WERI-Rb-1 (cell line): Measurements from ENCODE around the gene SHB.

Source experiments
- DNase-seq: peaks from one replicate; pipeline ENCODE4 v3.0.0-alpha.2; 2020
- H3K27ac ChIP-seq: fragments of 250-450 bp; sonication (Bioruptor Pico); 2 replicates; pipeline ENCODE4 v1.5.1; 2020; ENCODE audit warnings: mild to moderate bottlenecking, moderate library complexity
- H3K27me3 ChIP-seq: fragments of 250-450 bp; sonication (Bioruptor Pico); 2 replicates; pipeline ENCODE4 v1.5.1; 2021; ENCODE audit warnings: mild to moderate bottlenecking, low read depth, moderate library complexity; ENCODE audit not compliant: insufficient read depth, severe bottlenecking
- H3K36me3 ChIP-seq: fragments of 250-450 bp; sonication (Bioruptor Pico); 2 replicates; pipeline ENCODE4 v1.5.1; 2020; ENCODE audit warnings: mild to moderate bottlenecking, moderate library complexity
- H3K4me3 ChIP-seq: 2 replicates; pipeline ENCODE4 v1.5.1; 2011; ENCODE audit warnings: low read depth, mild to moderate bottlenecking, control low read depth, low read length
- H3K9me3 ChIP-seq: fragments of 250-450 bp; sonication (Bioruptor Pico); 2 replicates; pipeline ENCODE4 v1.5.1; 2021; ENCODE audit warnings: mild to moderate bottlenecking, moderate library complexity; ENCODE audit not compliant: severe bottlenecking
- TF ChIP-seq, protein P1 (sequence below): IDR thresholded peaks from 2 replicates; pipeline ENCODE4 v1.5.1; 2011; ENCODE audit warnings: low read depth, mild to moderate bottlenecking, control low read depth, inconsistent platforms, low read length

The SHB gene

DNA sequence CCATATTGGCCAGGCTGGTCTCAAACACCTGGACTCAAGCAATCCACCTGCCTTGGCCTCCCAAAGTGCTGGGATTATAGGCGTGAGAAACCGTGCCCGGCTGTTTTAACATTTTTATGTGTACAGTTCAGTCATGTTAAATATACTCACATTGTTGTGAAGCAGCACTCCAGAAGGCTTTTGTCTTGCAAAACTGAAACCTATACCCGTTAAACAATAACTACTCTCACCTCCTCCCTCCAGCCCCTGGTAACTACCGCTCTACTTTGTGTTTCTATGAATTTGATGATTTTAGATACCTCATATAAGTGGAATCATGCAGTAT, 23.1 kb upstream of the SHB start:
- no peak for DNase-seq
- Histone ChIP-seq H3K9me3 (peaks cover 4% of the 10 kb centered on the region), H3K27me3 (no peaks in the 10 kb centered on the region), H3K36me3 (no peaks in the 10 kb centered on the region), H3K27ac (no peak overlapping the region; the same call in 1 of the 2 replicates), H3K4me3 (no peak overlapping the region)
- TF ChIP-seq, protein P1, sequence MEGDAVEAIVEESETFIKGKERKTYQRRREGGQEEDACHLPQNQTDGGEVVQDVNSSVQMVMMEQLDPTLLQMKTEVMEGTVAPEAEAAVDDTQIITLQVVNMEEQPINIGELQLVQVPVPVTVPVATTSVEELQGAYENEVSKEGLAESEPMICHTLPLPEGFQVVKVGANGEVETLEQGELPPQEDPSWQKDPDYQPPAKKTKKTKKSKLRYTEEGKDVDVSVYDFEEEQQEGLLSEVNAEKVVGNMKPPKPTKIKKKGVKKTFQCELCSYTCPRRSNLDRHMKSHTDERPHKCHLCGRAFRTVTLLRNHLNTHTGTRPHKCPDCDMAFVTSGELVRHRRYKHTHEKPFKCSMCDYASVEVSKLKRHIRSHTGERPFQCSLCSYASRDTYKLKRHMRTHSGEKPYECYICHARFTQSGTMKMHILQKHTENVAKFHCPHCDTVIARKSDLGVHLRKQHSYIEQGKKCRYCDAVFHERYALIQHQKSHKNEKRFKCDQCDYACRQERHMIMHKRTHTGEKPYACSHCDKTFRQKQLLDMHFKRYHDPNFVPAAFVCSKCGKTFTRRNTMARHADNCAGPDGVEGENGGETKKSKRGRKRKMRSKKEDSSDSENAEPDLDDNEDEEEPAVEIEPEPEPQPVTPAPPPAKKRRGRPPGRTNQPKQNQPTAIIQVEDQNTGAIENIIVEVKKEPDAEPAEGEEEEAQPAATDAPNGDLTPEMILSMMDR, result no peak

DNA sequence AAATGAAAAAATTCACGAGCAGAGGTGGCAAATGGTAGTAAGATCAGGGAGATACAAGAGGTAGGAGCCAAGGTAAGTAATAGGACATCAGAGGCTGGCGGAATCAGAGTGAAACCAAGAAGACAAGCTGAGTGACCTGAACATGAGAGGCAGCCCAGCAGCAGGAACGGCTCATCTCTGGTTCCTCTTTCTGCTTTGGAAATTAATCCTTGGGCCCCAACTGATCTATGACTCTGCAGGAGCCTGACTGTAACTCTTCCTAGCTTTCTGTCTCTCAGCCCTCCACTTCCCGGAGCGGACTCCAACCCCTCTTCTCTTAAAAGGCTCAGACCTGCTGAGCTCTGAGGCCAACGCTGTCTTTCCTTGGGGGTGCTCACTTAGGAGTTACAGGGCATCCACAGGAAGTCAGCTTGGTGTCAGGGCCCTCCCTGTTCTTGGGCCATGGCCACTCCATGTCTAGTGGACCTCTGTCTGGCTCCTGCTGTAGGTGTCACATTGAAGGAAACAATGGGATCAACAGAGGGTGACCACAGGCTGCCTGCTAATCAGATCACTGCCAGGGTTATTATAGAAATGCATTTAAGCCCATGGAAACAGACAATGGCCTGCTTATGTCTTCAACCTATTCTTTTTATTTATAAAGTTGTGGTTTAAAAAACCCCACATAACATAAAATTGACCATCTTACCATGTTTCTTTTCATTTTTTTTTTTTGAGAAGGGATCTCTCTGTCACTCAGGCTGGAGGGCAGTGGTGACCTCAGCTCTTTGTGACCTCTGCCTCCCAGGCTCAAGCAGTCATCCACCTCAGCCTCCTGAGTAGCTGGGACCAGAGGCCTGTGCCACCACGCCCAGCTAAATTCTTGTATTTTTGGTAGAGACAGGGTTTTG, 22.5 kb upstream of the SHB start:
- Histone ChIP-seq H3K36me3 (no peaks in the 10 kb centered on the region), H3K27me3 (no peaks in the 10 kb centered on the region), H3K4me3 (no peak overlapping the region), H3K9me3 (peaks cover 4% of the 10 kb centered on the region), H3K27ac (peak overlapping the region; percentile 59)
- peak; percentile 52 for DNase-seq
- TF ChIP-seq, protein P1, result no peak

DNA sequence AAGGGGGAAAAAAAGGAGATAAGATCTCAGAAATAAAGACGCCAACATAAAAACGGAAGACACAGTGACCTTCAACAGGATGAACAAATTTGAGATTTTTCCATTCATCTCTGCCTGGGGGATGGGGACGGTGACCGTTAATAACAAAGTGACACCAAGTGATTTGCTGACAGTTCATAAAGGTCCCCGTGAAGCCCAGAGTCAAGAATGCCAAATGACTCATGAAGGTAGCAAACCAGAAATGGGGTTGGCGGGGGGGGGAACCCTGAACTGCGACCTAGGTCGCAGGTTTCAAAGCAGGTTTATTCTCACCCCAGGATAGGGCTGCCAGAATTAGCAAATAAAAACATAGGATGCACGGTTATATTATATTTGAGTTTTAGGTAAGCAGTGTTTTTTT, 21.1 kb upstream of the SHB start:
- Histone ChIP-seq H3K27ac (no peak overlapping the region), H3K4me3 (no peak overlapping the region), H3K27me3 (no peaks in the 10 kb centered on the region), H3K9me3 (peaks cover 4% of the 10 kb centered on the region), H3K36me3 (no peaks in the 10 kb centered on the region)
- DNase-seq, result no peak
- TF ChIP-seq, protein P1, result no peak

DNA sequence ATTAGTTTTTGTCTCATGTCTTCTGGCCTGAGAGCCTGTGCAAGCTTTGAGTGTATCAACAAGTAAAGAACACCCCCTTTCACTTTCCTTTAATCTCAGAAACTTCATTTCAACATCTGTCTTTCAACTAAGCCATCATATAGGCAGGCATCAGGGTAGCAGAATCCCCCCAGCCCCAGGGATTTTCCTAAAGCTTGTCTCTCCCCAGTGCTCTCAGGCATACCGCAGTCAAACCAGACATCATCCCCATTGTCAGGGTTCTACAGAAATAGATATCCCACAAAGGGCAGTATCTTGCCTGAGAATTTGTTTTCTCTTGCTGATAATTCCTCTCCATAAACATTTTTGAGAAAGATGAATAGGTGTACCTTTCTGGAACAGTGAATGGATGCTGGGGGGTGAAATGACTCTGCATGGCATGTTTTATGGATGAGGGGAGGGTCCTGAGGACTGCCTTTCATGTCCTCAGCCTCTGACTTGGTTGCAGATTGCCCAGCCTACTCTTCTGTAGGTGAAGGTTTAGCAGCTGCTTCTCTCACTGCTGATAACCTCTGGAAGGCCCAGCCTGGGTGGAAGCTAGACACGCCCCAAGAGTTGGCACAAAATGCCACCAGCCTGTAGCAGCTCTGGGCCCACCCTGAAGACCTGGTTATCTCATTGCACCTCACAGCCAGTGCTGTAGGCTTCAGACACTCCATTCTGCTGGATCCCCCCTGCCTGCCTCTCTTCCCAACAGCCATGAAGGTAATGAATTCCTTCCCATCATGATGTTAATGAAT, 20.5 kb upstream of the SHB start:
- no peak for DNase-seq
- Histone ChIP-seq H3K4me3 (no peak overlapping the region), H3K27ac (no peak overlapping the region), H3K27me3 (no peaks in the 10 kb centered on the region), H3K36me3 (no peaks in the 10 kb centered on the region), H3K9me3 (peaks cover 4% of the 10 kb centered on the region)
- TF ChIP-seq, protein P1, result no peak

DNA sequence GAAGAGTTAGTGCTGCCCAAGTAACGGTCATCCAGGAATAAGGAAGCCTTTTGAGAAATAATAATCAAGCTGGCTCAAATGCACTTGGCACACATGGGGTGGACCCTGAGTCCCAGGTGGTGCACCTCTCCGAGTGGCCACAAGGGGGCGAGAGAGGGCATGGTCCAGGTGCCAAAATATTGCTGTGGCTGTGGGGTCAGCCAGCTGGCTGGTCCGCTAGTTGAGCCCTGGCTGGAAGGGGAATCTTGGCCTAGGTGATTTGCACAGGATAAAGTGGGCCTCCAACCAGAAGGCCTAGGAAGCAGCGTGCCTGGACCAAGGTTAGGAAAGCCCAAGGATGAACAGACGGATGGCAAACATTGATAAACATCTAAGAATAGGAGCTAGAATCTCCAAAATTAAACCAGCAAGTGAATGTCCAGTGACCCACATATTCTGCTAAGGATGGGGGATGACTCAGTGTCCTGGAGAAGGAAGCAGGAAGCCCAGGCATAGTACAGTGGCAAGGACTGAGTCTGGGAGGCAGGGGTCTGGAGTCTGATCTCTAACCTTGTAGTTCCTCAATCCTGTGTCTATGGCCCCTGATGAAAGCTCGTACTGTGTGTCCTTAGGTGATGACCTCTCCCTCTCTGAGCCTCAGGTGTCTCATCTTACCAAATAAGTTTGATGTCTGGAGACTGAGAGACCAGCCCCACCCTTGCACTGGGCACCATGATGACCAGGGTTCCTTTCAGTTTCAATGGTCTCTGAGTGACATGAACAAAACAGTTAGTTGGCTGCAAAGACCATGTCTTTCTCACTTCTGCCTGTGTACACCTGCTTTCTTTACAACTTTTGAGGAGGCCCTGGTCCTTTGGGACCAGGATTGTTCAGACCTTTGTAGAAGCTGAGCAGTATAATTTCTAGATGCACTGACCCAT, 19.2 kb upstream of the SHB start:
- no peaks in the 10 kb centered on the region for H3K27me3 ChIP-seq
- H3K4me3 ChIP-seq, result no peak overlapping the region
- TF ChIP-seq, protein P1, result peak; percentile 96
- H3K27ac ChIP-seq, result 0 out of 2 replicates have a peak overlapping the region, but pooled peaks have one; percentile 24
- no peaks in the 10 kb centered on the region for H3K36me3 ChIP-seq
- H3K9me3 ChIP-seq, result peaks cover 4% of the 10 kb centered on the region
- DNase-seq, result peak; percentile 86
